ENCODE data around the gene DCAF11. TPM values are rescaled to one million over a fixed set of nuclear protein-coding genes. Genes with fewer than 3 reads are reported as not detected.

Gene DCAF11
- polyA plus RNA-seq, 6 donors from 2014 or later, result 65.8 to 106 (median 78.5) TPM

GRCh38 chr14:24123424-24124417 is 9.1 kb downstream of the DCAF11 start:
- H3K4me3 Mint-ChIP-seq, result peak overlapping the region in 5 of 8 donors; percentile 15 to 82 (median 49)

GRCh38 chr14:24126939-24127338 is 12.4 kb downstream of the DCAF11 start:
- Mint-ChIP-seq H3K27me3 (no peaks in the 10 kb centered on the region), H3K4me3 (no peak overlapping the region), H3K4me1 (peaks cover 30 to 51% (median 31%) of the 10 kb centered on the region in 3 donors), H3K9me3 (no peaks in the 10 kb centered on the region), H3K27ac (no peak overlapping the region), H3K36me3 (peaks cover 4 to 6% of the 10 kb centered on the region in 2 donors)
- ATAC-seq (ENCODE audit: low read depth in 2 of 2) (no peak), DNase-seq (no peak)

More at GRCh38 chr14:24123424-24124417, 9.1 kb downstream of the DCAF11 start:
- H3K4me1 Mint-ChIP-seq, result peaks cover 29 to 45% (median 30%) of the 10 kb centered on the region in 3 donors
- peaks cover 11 to 12% of the 10 kb centered on the region in 2 donors for H3K36me3 Mint-ChIP-seq
- H3K27ac Mint-ChIP-seq, result peak overlapping the region; percentile 88 to 97 (median 94)
- ATAC-seq (ENCODE audit: low read depth in 2 of 2), result peak; percentile 92 to 93
- no peaks in the 10 kb centered on the region for H3K27me3 Mint-ChIP-seq
- peak; percentile 20 for DNase-seq
- no peaks in the 10 kb centered on the region for H3K9me3 Mint-ChIP-seq

- Mint-ChIP-seq H3K27ac (peak overlapping the region in 3 of 6 donors; percentile 52 to 66 (median 57)), H3K4me1 (peaks cover 31 to 49% (median 34%) of the 10 kb centered on the region in 3 donors), H3K4me3 (peak overlapping the region in 2 of 8 donors; percentile 8 to 36)
Measured at GRCh38 chr14:24127673-24128072, 13.1 kb downstream of the DCAF11 start.

GRCh38 chr14:24129410-24129998 is 14.9 kb downstream of the DCAF11 start:
- H3K36me3 Mint-ChIP-seq, result no peaks in the 10 kb centered on the region
- H3K27me3 Mint-ChIP-seq, result no peaks in the 10 kb centered on the region
- DNase-seq, result no peak
- no peak overlapping the region for H3K4me3 Mint-ChIP-seq
- ATAC-seq (ENCODE audit: low read depth in 2 of 2), result no peak
- H3K4me1 Mint-ChIP-seq, result peaks cover 15 to 35% (median 22%) of the 10 kb centered on the region in 3 donors
- H3K9me3 Mint-ChIP-seq, result no peaks in the 10 kb centered on the region
- no peak overlapping the region for H3K27ac Mint-ChIP-seq

More at GRCh38 chr14:24127673-24128072, 13.1 kb downstream of the DCAF11 start:
- Mint-ChIP-seq H3K36me3 (peaks cover 3 to 4% of the 10 kb centered on the region in 2 donors), H3K9me3 (no peaks in the 10 kb centered on the region), H3K27me3 (no peaks in the 10 kb centered on the region)
- no peak for ATAC-seq (ENCODE audit: low read depth in 2 of 2)
- no peak for DNase-seq

- Mint-ChIP-seq H3K9me3 (no peaks in the 10 kb centered on the region), H3K4me1 (peaks cover 20 to 34% (median 26%) of the 10 kb centered on the region in 3 donors), H3K27ac (peak within 1 kb of the TSS in 1 of 6 donors; percentile 78), H3K27me3 (no peaks in the 10 kb centered on the region), H3K4me3 (peak within 1 kb of the TSS in 1 of 8 donors; percentile 15), H3K36me3 (no peaks in the 10 kb centered on the region)
- DNase-seq, result no peak
- no peak for ATAC-seq (ENCODE audit: low read depth in 2 of 2)
Measured at GRCh38 chr14:24130380-24130716, 15.8 kb downstream of the DCAF11 start, which contains the start of gene FITM1. Gene FITM1 (plus strand): TSS chr14:24130659. CDS start chr14:24131564, 905 bp downstream.

GRCh38 chr14:24130717-24131548 is 16.4 kb downstream of the DCAF11 start:
- DNase-seq (no peak), ATAC-seq (ENCODE audit: low read depth in 2 of 2) (no peak)
- H3K4me1 Mint-ChIP-seq, result peaks cover 24 to 36% (median 29%) of the 10 kb centered on the region in 3 donors
- H3K36me3 Mint-ChIP-seq, result no peaks in the 10 kb centered on the region
- H3K9me3 Mint-ChIP-seq, result no peaks in the 10 kb centered on the region
- H3K27ac Mint-ChIP-seq, result peak overlapping the region in 1 of 6 donors; percentile 54
- no peaks in the 10 kb centered on the region for H3K27me3 Mint-ChIP-seq
- peak overlapping the region in 1 of 8 donors; percentile 15 for H3K4me3 Mint-ChIP-seq

- no peaks in the 10 kb centered on the region for H3K9me3 Mint-ChIP-seq
- no peak overlapping the region for H3K27ac Mint-ChIP-seq
- DNase-seq (no peak), ATAC-seq (ENCODE audit: low read depth in 2 of 2) (no peak)
- H3K36me3 Mint-ChIP-seq, result no peaks in the 10 kb centered on the region
- peaks cover 26 to 36% (median 30%) of the 10 kb centered on the region in 3 donors for H3K4me1 Mint-ChIP-seq
- no peak overlapping the region for H3K4me3 Mint-ChIP-seq
- no peaks in the 10 kb centered on the region for H3K27me3 Mint-ChIP-seq
Measured at GRCh38 chr14:24131549-24131966, 17.0 kb downstream of the DCAF11 start.

- Mint-ChIP-seq H3K36me3 (peaks cover 0 to 2% of the 10 kb centered on the region in 2 donors), H3K9me3 (no peaks in the 10 kb centered on the region), H3K27ac (peak overlapping the region in 2 of 6 donors; percentile 53 to 54), H3K27me3 (no peaks in the 10 kb centered on the region), H3K4me3 (peak overlapping the region in 1 of 8 donors; percentile 29), H3K4me1 (peaks cover 32 to 42% (median 37%) of the 10 kb centered on the region in 3 donors)
- DNase-seq, result no peak
- ATAC-seq (ENCODE audit: low read depth in 2 of 2), result no peak
Measured at GRCh38 chr14:24132061-24132685, 17.6 kb downstream of the DCAF11 start.

GRCh38 chr14:24132976-24133375 is 18.4 kb downstream of the DCAF11 start:
- Mint-ChIP-seq H3K36me3 (peaks cover 0 to 4% of the 10 kb centered on the region in 2 donors), H3K4me1 (peaks cover 31 to 40% (median 32%) of the 10 kb centered on the region in 3 donors), H3K27me3 (no peaks in the 10 kb centered on the region), H3K27ac (peak overlapping the region in 3 of 6 donors; percentile 9 to 54 (median 53)), H3K9me3 (no peaks in the 10 kb centered on the region), H3K4me3 (no peak overlapping the region)
- ATAC-seq (ENCODE audit: low read depth in 2 of 2) (no peak), DNase-seq (no peak)

GRCh38 chr14:24133735-24134134 is 19.2 kb downstream of the DCAF11 start:
- Mint-ChIP-seq H3K9me3 (no peaks in the 10 kb centered on the region), H3K4me1 (peaks cover 30 to 45% (median 34%) of the 10 kb centered on the region in 3 donors), H3K27me3 (no peaks in the 10 kb centered on the region), H3K27ac (no peak overlapping the region), H3K36me3 (peaks cover 0 to 4% of the 10 kb centered on the region in 2 donors), H3K4me3 (no peak overlapping the region)
- DNase-seq (no peak), ATAC-seq (ENCODE audit: low read depth in 2 of 2) (no peak)

- Mint-ChIP-seq H3K36me3 (peaks cover 0 to 9% of the 10 kb centered on the region in 2 donors), H3K27ac (peak overlapping the region; percentile 93 to 98 (median 96)), H3K4me1 (peaks cover 42 to 59% (median 47%) of the 10 kb centered on the region in 3 donors), H3K4me3 (peak overlapping the region; percentile 87 to 99 (median 94)), H3K27me3 (no peaks in the 10 kb centered on the region), H3K9me3 (no peaks in the 10 kb centered on the region)
- DNase-seq (no peak), ATAC-seq (ENCODE audit: low read depth in 2 of 2) (no peak)
Measured at GRCh38 chr14:24135584-24135833, 20.9 kb downstream of the DCAF11 start.

GRCh38 chr14:24135834-24136683 is 21.5 kb downstream of the DCAF11 start, which contains the start of gene PSME1:
Gene PSME1 (plus strand): TSS chr14:24136194. CDS start chr14:24136263, 69 bp downstream.
- peaks cover 0 to 9% of the 10 kb centered on the region in 2 donors for H3K36me3 Mint-ChIP-seq
- no peaks in the 10 kb centered on the region for H3K9me3 Mint-ChIP-seq
- H3K4me1 Mint-ChIP-seq, result peaks cover 47 to 60% (median 52%) of the 10 kb centered on the region in 3 donors
- peak within 1 kb of the TSS; percentile 96 to 98 (median 98) for H3K27ac Mint-ChIP-seq
- no peaks in the 10 kb centered on the region for H3K27me3 Mint-ChIP-seq
- H3K4me3 Mint-ChIP-seq, result peak within 1 kb of the TSS; percentile 87 to 99 (median 94)
- ATAC-seq (ENCODE audit: low read depth in 2 of 2) (peak; percentile 84 to 89), DNase-seq (peak; percentile 92)

Measured in naive B cell (primary cell).